Hematopoietic multipotent progenitor cell treated with erythropoietin and hydrocortisone succinate and interleukin-3 and kit ligand, for 15 days (in vitro differentiated cells): ENCODE data around the gene BMP2.

Experiments
- DNase-seq: peaks from one replicate; pipeline ENCODE4 v3.0.0-alpha.2; 2015; ENCODE audit warnings: low spot score

The BMP2 gene

DNA sequence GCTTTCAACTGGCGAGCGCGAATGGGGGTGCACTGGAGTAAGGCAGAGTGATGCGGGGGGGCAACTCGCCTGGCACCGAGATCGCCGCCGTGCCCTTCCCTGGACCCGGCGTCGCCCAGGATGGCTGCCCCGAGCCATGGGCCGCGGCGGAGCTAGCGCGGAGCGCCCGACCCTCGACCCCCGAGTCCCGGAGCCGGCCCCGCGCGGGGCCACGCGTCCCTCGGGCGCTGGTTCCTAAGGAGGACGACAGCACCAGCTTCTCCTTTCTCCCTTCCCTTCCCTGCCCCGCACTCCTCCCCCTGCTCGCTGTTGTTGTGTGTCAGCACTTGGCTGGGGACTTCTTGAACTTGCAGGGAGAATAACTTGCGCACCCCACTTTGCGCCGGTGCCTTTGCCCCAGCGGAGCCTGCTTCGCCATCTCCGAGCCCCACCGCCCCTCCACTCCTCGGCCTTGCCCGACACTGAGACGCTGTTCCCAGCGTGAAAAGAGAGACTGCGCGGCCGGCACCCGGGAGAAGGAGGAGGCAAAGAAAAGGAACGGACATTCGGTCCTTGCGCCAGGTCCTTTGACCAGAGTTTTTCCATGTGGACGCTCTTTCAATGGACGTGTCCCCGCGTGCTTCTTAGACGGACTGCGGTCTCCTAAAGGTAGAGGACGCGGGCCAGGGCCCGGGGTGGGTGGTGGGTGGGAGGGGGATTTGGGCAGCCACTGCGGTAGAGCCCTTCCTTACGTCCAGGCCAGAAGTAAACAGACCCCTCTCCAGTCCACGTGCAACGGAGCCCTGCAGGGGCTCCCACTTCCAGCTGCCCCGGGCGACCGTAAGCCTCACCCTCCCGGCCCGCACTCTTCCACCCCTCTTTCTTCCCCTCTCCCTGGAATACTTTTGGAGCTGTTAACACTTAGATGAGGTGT, 998 bp downstream of the BMP2 start:
- no peak for DNase-seq

- DNase-seq: no peak
Observed at GRCh38 chr20:6769903-6770785, 2.7 kb downstream of the BMP2 start.

- DNase-seq: no peak
Observed at GRCh38 chr20:6770786-6771100, 3.3 kb downstream of the BMP2 start.

GRCh38 chr20:6780433-6781190, 13.1 kb downstream of the BMP2 start:
- no peak for DNase-seq

GRCh38 chr20:6783752-6784151, 16.3 kb downstream of the BMP2 start:
- DNase-seq: no peak

DNA sequence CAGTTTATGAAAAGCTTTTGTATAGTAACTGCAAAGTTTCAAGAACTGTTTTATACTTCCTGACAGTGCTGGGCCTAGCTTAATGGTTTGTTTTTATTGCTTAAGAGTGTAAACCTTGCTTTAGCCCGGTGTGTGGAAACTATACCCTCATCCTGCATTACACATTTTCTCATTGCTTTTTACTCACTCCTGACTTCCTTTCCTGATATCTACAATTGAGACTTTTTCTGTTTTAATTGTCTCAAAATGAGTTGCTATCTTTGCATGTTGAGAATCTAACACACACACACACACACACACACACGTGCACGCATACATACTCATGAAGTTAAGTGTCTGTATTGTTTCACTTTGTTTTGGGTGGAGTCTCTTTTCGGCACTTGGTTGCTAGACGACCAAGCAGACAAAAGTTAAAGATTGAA, 16.7 kb downstream of the BMP2 start:
- no peak for DNase-seq

- DNase-seq: no peak
Observed at GRCh38 chr20:6784767-6785166, 17.3 kb downstream of the BMP2 start.

DNA sequence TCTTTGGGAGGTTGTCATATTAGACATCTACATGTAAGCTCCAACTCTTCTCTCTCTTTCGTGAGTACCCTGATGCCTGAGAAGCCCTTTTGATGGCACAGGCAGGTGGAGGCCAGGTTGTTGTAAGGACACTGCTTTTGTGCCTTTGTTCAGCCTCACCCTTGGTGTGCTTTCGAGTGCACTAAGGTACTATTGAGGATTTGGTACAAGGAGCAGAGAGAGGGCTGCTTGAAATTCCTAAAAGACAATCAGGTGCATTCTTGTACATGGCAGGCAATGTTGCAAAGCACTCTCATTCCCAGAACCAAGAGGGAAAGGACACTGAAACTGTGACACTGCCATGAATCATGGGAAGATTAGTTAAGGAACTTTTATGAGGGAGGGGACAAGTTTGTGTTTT, 19.1 kb downstream of the BMP2 start:
- no peak for DNase-seq

DNA sequence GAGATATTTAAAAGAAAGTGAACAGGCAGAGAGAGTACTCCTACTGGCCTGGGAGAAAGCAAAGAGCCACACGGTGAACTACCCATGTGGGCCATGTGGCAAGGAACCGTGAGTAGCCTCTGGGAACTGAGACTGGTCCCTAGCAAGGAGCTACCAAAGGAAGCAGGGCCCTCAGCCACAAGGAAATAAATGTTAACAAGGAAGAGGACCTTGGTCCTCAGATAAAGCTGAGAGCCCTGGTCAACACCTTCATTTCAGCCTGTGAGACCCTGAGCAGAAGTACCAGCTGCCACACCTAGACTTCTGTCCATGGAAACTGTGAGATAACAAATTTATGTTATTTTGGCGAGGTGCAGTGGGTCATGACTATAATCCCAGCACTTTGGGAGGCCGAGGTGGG, 25.3 kb downstream of the BMP2 start:
- no peak for DNase-seq

DNA sequence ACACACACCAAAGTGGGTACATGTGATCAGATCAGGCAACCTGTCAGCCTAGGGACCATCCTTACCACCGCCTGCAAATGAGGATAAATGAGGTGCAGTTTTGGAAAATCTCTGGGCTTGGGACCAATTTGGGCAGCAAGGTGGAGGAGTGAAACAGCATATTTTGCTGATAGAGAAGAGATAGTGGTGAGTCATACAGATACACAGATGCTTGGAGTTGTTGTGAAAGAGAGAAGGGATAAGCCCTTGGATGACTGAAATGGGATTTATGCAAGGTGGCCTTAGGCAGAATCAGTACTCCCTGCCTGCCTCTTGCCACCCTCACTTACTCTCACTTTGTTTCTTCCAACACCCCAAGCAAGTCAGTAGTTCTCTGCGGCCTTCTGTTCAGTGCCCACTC, 34.7 kb downstream of the BMP2 start:
- no peak for DNase-seq

- DNase-seq: no peak
Observed at GRCh38 chr20:6806275-6806674, 38.8 kb downstream of the BMP2 start.

DNA sequence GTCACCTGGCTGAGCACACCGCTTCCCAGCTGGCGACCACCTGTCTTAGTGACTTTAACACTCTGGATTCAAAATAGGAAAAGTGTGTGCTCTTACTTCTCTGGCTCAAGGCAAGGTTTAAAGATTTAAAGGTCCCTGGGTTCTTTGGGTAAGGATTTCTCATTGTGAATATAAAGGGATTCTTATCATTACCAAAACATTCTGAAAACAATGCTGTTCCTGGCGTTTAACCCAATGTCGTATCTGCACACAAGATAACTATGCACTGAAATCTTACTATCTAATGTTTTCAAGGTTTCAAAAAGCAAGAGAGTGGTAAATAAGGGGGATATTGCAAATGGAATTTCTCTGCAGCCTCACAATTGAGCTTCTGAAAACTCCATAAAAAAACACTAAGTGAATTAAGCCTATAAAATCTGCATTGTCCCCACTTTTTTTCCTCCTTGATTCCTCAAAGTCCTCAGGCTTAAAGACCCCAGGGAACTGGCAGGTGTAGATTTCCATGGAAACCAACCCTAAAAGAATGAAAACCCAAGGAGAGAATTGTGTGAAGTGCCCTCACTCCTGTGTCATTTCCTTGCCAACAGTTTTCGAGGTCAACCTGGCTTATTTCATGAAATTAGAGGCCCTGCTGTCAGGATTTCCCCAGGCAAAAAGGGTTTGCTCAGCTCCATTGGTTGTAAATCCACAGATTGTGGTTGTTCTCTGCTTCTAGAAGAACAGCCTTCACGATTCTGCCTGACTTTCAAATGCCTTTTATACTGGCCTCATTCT, 44.0 kb downstream of the BMP2 start:
- no peak for DNase-seq

DNA sequence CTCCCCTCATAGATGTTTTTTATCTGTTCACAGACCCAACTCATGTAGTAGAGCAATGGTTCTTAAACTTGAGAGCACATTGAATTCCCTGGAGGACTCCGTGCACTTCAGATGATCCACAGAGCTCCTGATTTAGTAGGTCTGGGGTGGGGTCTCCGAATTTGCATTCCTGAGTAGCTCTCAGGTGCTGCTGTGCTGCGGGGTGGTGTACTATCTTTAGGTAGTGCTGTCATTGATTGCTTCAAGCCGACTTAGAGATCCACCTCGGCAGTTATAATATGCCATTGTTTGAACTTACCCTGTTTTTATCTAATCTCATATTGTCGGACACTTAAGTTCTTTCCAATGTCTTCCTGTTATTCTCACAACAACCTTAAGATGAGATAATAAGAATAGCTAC, 45.0 kb downstream of the BMP2 start:
- no peak for DNase-seq

GRCh38 chr20:6814945-6815344, 47.5 kb downstream of the BMP2 start:
- no peak for DNase-seq

DNA sequence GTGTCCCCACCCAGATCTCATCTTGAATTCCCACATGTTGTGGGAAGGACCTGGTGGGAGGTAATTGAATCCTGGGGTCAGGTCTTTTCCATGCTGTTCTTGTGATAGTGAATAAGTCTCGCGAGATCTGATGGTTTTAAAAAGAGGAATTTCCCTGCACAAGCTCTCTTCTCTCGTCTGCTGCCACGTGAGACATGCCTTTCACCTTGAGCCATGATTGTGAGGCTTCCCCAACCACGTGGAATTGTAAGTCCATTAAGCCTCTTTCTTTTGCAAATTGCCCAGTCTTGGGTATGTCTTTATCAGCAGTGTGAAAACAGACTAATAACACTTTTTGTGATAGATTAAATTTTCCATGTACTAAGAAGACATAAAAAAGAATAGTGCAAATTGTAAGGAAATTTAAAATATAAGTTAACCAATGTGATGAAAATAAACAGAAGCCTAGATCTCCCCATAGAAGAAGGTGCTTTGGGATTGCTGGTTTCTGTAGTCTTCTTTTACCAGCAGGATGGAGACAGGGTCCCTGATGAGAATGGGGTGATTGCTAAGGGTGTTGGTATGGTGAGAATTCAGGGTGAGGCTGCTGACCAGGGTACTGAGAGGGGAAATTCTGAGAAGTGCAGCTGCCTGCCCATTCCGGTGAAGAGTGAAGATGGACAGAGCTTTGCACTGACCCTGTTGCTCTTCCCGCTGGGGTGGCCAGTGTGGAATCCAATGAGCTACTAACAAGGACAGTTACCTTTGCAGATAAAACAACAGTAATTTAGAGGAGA, 50.7 kb downstream of the BMP2 start:
- no peak for DNase-seq

DNA sequence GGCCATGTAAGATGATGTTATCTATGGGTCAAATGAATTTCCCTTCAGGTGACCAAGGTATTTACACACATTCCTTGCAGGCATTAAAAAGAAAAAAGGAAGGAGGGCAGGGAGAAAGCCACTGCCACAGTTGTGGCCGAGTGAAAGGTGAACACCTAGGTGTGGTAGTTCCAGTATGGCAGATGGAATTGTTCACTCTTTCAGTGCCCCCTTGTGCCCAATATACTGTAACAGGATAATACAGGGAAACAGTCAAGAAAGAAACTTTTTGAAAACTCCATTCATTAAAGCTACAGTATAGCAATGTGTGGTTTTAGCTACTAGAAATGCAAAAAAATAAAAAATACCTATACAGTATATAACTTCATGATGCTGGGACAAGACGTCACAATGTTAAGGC, 52.1 kb downstream of the BMP2 start:
- no peak for DNase-seq

GRCh38 chr20:6824401-6824800, 56.9 kb downstream of the BMP2 start:
- no peak for DNase-seq

- no peak for DNase-seq
Observed at GRCh38 chr20:6827472-6827871, 60.0 kb downstream of the BMP2 start.

GRCh38 chr20:6828794-6829423, 61.4 kb downstream of the BMP2 start:
- peak; percentile 27 for DNase-seq

- no peak for DNase-seq
Observed at GRCh38 chr20:6829510-6830116, 62.1 kb downstream of the BMP2 start.
